ENCODE measurements around the gene DOCK1. TPM values are rescaled to one million over a fixed set of nuclear protein-coding genes. Genes with fewer than 3 reads are reported as not detected.

The DOCK1 gene
- total RNA-seq, 3 donors from 2014 or later: 0.11 to 0.15 (median 0.14) TPM

DNA sequence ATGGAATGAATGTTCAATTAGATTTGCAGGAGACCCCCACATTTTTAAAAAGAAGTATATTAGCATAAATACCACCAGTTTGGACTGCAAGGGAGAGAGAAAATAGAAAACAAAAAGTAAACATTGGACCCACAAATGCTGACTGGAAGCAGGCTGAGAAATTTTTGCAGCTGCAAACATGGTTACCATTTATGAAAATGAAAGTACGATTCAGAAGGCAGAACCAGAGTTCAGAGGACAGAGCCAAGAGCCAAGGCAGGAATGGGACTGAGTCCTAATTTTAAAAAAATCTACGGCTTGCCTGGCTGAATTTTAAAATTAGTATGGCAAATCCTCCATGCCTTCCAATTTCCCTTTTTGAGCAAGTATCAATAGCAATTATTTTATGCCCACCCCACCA, 569.3 kb downstream of the DOCK1 start:
- Mint-ChIP-seq H3K36me3 (ENCODE audit: insufficient read depth) (no peaks in the 10 kb centered on the region), H3K9me3 (peaks cover 7% of the 10 kb centered on the region), H3K4me3 (no peak overlapping the region), H3K4me1 (ENCODE audit: low read depth) (no peaks in the 10 kb centered on the region), H3K27me3 (ENCODE audit: low read depth) (peaks cover 1% of the 10 kb centered on the region)
- no peak for DNase-seq
- ATAC-seq: no peak

DNA sequence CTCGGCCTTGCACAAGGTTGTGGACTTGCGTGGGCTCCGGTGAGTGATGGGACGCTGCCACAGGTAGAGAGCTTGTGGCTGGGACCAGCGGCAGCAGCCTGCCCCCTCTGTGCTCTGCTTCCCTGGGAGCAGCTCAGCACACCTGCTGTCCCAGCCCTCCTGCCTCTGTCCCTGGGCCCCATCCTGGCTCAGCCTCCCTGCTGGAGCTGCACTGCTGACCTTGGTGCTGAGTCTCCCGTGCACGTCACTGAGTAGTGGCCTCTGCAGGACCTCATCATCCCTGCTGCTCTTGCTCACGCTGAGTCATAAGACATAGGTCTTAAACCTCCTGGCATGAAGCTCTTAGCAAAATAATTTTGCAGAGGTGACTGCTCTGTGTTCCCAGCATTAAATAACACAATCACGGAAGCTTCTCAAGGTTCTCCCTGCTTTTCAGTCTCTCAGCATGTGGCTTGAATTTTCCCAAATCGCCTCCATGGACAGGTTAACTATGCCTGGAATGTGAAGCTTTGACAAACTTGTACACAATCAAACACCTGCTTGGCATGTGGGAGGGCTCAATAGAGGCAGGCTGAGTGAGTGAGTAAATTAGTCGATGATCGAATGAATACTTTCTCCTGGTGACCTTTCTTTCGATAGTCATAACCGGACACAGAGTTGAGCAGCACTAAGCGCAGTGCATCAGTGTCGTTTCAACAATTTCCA, 580.1 kb downstream of the DOCK1 start:
- H3K4me1 Mint-ChIP-seq (ENCODE audit: low read depth): no peaks in the 10 kb centered on the region
- no peaks in the 10 kb centered on the region for H3K27me3 Mint-ChIP-seq (ENCODE audit: low read depth)
- no peak overlapping the region for H3K4me3 Mint-ChIP-seq
- H3K9me3 Mint-ChIP-seq: no peaks in the 10 kb centered on the region
- ATAC-seq (no peak), DNase-seq (no peak)
- no peaks in the 10 kb centered on the region for H3K36me3 Mint-ChIP-seq (ENCODE audit: insufficient read depth)

DNA sequence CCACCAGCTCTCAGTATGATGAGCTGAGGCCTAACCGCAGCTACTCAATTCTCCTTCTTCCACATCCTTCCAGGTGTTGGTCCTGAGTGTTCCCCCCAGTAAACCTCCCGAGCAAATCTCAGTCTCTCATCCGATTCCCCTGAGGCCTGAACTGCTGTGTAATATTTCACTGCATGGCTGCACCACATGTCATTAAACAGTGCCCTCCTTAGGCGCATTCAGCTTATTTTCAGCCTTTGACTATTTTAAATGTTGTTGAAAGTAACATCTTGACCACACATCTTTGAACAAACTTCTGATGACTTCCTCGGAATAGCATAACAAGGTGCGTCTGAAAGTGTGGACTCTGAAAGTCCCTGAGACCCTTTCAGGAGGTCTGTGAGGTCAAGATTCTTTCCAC, 581.1 kb downstream of the DOCK1 start:
- Mint-ChIP-seq H3K9me3 (no peaks in the 10 kb centered on the region), H3K36me3 (ENCODE audit: insufficient read depth) (no peaks in the 10 kb centered on the region), H3K27me3 (ENCODE audit: low read depth) (no peaks in the 10 kb centered on the region), H3K4me1 (ENCODE audit: low read depth) (no peaks in the 10 kb centered on the region), H3K4me3 (no peak overlapping the region)
- ATAC-seq (no peak), DNase-seq (no peak)

DNA sequence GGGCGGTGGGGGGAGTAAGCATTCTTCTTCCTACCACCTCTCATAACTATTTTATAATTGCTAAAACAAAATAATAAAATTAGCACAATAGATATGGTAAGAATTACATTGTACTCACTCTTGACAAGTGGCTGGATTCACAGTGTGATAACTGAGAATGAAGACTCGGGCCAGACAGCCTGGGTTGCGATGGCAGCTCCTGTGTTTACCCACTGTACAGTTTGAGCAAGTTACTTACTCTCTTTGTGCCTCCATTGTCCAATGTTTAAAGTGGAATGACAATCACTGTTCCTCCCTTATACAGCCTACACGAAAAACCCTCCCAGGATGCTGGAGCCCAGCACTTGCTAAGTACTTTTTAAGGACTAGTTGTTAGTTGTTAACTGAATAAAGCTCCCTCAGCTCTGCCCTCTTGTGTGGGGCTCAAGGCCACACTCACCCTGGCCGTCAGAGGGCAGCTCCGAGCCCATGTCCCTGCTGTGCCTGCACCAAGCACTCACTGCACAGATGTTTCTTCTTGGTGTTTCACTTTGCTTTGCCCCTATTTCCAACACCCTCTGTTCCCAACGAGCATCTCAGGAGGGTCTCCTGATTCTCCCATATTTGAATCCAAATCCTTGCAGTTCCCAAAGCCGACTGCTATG, 587.5 kb downstream of the DOCK1 start:
- ATAC-seq: no peak
- Mint-ChIP-seq H3K36me3 (ENCODE audit: insufficient read depth) (no peaks in the 10 kb centered on the region), H3K4me1 (ENCODE audit: low read depth) (no peaks in the 10 kb centered on the region), H3K4me3 (no peak overlapping the region), H3K9me3 (no peaks in the 10 kb centered on the region), H3K27me3 (ENCODE audit: low read depth) (peaks cover 2% of the 10 kb centered on the region)
- DNase-seq: no peak

DNA sequence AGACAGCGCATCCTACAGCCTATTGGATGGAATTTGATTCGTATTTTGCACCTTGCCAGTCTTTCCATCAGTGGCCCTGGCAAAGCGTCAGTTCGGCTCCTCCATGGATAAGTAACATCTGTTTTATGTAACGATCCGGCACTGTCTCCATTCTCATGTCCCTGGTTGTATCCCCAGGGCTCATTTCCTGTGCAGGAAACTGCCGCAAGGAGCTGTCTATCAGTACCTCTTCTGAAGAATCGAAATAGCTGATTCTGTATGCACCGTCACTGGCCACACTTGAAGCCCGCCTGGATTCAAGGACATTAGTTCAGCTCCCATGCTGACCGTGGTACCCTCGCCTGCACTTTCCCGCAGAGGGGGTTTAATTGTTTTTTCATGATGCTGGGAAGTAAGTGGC, 590.8 kb downstream of the DOCK1 start:
- ATAC-seq (no peak), DNase-seq (no peak)
- H3K27me3 Mint-ChIP-seq (ENCODE audit: low read depth): peaks cover 7% of the 10 kb centered on the region
- H3K4me3 Mint-ChIP-seq: no peak overlapping the region
- no peaks in the 10 kb centered on the region for H3K4me1 Mint-ChIP-seq (ENCODE audit: low read depth)
- H3K9me3 Mint-ChIP-seq: no peaks in the 10 kb centered on the region
- H3K36me3 Mint-ChIP-seq (ENCODE audit: insufficient read depth): no peaks in the 10 kb centered on the region

DNA sequence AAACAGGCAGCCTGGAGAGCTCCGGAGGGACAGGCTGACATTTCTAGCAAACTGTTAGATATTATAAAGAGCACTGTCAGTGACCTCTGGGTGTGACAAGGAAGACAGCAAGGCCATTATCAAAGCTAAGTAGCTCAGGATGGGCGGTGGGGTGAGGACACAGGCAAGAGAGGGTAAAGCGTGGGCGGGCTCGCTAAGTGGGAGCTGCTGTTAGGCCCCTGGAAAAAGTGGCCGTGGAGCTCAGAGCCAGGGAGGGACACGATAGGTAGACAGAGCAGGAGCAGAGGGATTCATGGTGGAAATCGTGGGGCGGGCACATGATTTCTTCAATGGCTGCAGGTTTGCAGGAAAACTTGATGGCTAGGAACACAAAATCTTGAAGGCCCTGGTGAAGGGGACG, 592.5 kb downstream of the DOCK1 start:
- Mint-ChIP-seq H3K9me3 (no peaks in the 10 kb centered on the region), H3K27me3 (ENCODE audit: low read depth) (peaks cover 7% of the 10 kb centered on the region), H3K4me3 (no peak overlapping the region), H3K4me1 (ENCODE audit: low read depth) (no peaks in the 10 kb centered on the region), H3K36me3 (ENCODE audit: insufficient read depth) (no peaks in the 10 kb centered on the region)
- DNase-seq (no peak), ATAC-seq (no peak)

DNA sequence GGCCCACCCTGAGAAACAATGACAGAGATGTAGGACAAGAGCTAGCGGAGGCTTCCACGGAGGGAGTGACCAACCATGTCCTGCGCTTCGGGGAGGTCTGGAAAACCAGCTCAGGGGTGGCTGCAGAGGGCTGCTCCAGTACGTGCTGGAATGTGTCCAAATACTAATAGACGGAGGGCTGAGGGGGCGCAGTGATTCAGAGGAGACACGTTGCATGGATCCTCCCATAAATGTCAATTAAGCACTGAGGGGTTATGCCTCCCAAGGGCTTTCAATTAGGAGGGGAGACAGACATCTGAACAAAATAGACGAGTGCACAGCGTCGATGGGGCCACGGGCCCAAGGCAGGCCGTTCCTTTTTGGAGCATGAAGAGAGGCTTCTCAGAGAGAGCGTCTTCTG, 592.9 kb downstream of the DOCK1 start:
- DNase-seq (no peak), ATAC-seq (no peak)
- Mint-ChIP-seq H3K4me3 (no peak overlapping the region), H3K36me3 (ENCODE audit: insufficient read depth) (no peaks in the 10 kb centered on the region), H3K27me3 (ENCODE audit: low read depth) (peaks cover 7% of the 10 kb centered on the region), H3K9me3 (no peaks in the 10 kb centered on the region), H3K4me1 (ENCODE audit: low read depth) (no peaks in the 10 kb centered on the region)

DNA sequence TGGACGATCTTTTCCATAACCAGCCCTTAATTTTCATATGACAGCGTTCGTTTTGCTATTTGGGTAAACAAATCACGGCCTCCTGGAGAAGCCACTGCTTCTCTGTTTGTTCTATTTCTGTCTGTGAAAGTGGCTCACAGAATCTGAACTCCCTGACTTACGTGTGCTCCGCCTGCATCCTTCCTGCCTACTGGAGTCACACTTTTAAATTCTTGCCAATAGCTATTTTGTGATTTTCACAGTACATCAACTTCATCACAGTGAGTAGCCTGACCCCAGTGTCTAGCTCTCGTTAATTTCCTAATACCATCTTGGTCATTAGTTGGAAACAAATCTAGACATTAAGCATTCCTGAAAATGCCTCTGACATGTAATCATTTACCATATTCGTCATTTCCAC, 594.9 kb downstream of the DOCK1 start:
- no peaks in the 10 kb centered on the region for H3K9me3 Mint-ChIP-seq

More for the DNA sequence above, 594.9 kb downstream of the DOCK1 start:
- ATAC-seq (no peak), DNase-seq (no peak)
- Mint-ChIP-seq H3K27me3 (ENCODE audit: low read depth) (peaks cover 7% of the 10 kb centered on the region), H3K36me3 (ENCODE audit: insufficient read depth) (no peaks in the 10 kb centered on the region), H3K4me1 (ENCODE audit: low read depth) (no peaks in the 10 kb centered on the region), H3K4me3 (no peak overlapping the region)

Other genes starting within 250 kb of the DOCK1 start
- not detected for gene C10orf90, start 234.7 kb upstream of the DOCK1 start, total RNA-seq

Measured in activated T-cell treated with anti-CD3 and anti-CD28 coated beads, Interleukin-2, amount 50 U/mL, for 4 hours (primary cell).